ENCODE measurements around the gene TFDP1. TPM values are rescaled to one million over a fixed set of nuclear protein-coding genes. Genes with fewer than 3 reads are reported as not detected.
"Not testable (repeated sequence)": the region's sequence is repeated elsewhere in the genome, so short reads cannot be mapped to it uniquely, and the experiment has no call there.

TFDP1 gene
- total RNA-seq, 1 donor from 2014 or later: 32.2 TPM

DNA sequence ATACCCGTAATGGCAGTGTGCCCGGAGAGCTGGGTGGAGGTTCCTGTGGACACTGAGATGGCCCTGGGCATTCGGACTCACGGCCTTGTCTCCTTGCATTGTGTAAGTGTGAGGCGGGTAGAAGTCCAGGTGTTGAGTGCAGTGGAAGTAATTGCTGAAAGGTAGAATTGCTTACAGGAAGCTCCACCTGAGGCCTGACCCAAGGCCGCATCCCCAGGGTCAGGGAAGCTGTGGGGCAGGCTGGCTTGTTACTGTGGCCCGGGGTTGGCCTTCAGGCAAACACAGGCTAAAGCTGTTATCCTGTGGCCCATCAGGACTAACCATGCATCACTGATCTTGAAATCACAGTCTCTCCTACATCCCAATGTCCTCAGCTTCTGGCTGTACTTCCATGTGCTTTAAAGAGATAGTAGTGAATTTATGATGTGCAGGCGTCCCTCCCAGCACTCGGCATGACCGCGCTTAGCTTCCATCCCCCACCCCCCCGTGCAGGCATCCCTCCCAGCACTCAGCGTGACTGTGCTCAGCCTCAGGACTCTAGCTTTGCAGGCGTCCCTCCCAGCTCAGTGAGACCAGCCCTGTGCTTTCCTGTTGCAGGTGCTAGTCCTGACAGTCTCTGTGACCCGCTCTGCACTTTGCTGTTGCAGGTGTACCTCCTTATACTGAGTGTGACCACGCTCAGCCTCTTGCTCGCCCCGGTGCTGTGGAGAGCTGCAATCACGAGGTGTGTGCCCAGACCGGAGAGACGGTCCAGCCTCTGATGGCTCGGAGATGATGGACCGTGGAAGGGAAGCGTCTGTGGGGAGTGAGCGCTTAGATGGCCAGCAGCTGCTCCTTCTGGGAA lies 35.6 kb upstream of the TFDP1 start:
- DNase-seq (ENCODE audit: low spot score in 2 of 2) (no peak), FAIRE-seq (no peak)

- DNase-seq (ENCODE audit: low spot score in 2 of 2) (no peak), FAIRE-seq (no peak)
Measured at GRCh38 chr13:113550453-113550852, 34.1 kb upstream of the TFDP1 start.

- no peak for FAIRE-seq
- DNase-seq (ENCODE audit: low spot score in 2 of 2): no peak
Measured at GRCh38 chr13:113551081-113552000, 33.2 kb upstream of the TFDP1 start.

GRCh38 chr13:113552079-113552478 lies 32.5 kb upstream of the TFDP1 start:
- FAIRE-seq: no peak
- DNase-seq (ENCODE audit: low spot score in 2 of 2): no peak

DNA sequence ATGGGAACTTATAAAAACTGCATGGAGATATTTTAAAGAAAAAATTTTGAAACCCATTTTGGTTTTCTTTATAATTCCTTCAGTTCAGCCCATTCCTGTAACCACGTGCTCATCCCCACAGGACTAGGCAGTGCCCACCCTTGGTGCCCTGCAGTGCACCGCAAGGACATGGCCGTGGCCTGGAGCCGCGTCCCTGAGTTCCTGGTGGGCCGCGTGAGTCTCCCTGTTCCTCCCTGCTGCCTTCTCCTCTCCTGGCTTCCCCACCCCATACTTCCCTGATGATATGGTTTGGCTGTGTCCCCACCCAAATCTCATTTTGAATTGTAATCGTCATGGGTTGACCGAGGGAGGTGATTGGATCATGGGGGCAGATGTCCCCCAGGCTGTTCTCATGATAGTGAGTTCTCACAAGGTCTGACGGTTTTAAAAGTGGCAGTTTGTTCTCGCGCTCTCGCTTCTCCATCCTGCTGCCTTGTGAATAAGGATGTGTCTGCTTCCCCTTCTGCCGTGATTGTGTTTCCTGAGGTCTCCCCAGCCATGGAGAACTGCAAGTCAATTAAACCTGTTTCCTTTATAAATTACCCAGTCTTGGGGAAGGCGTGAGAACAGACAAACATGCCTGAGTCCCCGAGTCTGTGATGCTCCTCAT lies 31.6 kb upstream of the TFDP1 start:
- FAIRE-seq (no peak), DNase-seq (ENCODE audit: low spot score in 2 of 2) (no peak)

DNA sequence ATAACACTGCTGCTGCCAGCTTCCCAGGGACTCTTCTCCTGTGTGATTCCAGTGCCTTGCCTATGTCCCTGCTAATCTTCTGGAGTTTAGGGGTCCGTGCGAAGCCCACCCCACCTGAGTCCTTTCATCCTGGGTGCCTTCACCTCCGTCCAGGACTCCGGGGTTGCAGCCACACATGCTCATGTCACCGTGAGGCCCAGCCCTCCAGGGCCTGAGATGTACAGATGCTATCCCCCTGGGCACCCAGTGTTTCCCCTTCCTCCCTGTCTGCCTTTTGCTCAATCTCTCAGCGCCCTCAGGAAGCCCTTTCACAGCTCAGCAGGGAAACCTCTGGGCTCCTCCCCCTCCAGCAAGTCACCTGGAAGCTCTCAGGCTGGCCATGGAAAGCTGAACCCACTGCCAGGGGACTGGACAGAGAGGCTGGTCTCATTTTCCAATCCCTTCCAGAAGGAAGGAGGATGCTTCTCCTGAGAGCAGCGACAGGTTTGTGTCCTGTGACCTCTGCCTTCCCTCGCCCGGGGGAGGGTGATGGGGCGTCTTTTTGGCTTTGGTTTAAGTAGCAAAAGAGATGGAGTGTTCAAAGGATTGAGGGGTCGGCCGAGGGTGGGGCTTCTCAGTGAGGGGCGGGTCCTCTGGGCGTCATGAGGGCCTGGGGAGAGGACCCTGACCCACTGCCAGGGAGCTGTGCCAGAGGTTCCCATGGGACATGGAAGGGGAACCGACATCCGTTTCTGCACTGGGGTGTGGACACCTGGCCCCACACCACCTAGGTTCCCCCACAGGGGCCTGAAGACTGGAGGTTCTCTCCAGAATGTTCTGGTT lies 30.8 kb upstream of the TFDP1 start:
- FAIRE-seq: no peak
- no peak for DNase-seq (ENCODE audit: low spot score in 2 of 2)

GRCh38 chr13:113554333-113554700 lies 30.2 kb upstream of the TFDP1 start:
- FAIRE-seq (no peak), DNase-seq (ENCODE audit: low spot score in 2 of 2) (no peak)

- FAIRE-seq (no peak), DNase-seq (ENCODE audit: low spot score in 2 of 2) (no peak)
Measured at GRCh38 chr13:113555141-113555540, 29.4 kb upstream of the TFDP1 start.

GRCh38 chr13:113557013-113557412 lies 27.5 kb upstream of the TFDP1 start:
- FAIRE-seq: no peak
- no peak for DNase-seq (ENCODE audit: low spot score in 2 of 2)

DNA sequence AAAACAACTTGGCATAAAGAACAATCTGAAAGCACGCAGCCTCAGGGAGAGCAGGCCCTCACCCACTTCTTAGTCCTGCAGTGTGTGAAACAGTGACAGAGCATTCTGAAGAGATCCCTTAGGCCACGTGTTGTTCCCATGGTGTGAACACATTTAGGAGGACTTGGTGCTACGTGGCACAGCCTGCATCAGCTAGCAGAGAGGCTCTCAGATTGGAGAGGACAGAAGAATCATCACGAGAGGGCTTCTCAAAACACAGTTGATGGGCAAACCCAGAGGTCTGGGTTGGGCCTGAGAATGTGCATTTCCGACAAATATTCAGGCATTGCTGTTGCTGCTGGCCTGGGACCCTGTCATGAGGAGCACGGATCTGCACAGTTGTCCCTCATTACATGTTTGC lies 26.1 kb upstream of the TFDP1 start:
- no peak for FAIRE-seq
- no peak for DNase-seq (ENCODE audit: low spot score in 2 of 2)

DNA sequence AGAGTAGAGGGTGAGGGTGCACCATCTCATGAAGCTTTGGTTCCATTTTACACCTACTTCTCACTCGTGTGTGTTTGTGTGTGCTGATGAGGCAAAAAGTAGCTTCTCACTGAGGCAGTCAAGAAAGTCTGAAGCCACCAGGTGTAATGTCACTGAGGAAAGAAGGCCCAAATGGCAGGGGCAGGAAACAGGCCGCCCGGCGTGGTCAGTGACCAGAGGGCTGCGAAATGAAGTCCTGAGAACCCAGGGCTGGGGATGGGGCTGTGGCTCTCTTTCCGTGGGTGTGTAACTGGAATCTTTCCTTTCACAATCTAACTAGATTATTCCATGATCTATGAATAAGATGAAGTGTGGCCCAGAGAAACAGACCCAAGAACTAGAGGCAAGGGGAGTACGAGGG lies 25.5 kb upstream of the TFDP1 start:
- FAIRE-seq (no peak), DNase-seq (ENCODE audit: low spot score in 2 of 2) (no peak)

DNA sequence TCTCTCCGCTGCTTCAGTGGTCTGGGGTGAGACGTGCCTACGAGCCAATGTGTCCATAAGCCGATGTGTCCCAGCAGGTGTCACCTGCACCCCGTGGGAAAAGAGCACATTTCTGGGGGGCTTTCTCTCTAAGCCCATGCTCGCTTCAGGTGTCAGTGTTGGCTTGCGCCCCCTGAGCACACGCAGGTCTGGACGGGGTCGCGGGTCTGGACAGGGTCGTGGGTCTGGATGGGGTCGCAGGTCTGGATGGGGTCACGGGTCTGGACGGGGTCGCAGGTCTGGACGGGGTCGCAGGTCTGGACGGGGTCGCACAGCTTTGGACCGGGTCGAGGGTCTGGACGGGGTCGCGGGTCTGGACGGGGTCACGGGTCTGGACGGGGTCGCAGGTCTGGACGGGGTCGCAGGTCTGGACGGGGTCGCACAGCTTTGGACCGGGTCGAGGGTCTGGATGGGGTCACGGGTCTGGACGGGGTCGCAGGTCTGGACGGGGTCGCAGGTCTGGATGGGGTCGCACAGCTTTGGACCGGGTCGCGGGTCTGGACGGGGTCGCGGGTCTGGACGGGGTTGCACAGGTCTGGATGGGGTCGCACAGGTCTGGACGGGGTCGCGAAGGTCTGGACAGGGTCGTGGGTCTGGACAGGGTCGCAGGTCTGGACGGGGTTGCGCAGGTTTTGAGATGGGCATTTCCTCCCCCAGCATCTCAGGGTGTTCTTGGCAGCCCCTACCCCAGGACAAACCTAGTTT lies 24.5 kb upstream of the TFDP1 start:
- FAIRE-seq (no peak), DNase-seq (ENCODE audit: low spot score in 2 of 2) (no peak)

GRCh38 chr13:113560645-113561416 lies 23.7 kb upstream of the TFDP1 start:
- DNase-seq (ENCODE audit: low spot score in 2 of 2) (no peak), FAIRE-seq (no peak)

DNA sequence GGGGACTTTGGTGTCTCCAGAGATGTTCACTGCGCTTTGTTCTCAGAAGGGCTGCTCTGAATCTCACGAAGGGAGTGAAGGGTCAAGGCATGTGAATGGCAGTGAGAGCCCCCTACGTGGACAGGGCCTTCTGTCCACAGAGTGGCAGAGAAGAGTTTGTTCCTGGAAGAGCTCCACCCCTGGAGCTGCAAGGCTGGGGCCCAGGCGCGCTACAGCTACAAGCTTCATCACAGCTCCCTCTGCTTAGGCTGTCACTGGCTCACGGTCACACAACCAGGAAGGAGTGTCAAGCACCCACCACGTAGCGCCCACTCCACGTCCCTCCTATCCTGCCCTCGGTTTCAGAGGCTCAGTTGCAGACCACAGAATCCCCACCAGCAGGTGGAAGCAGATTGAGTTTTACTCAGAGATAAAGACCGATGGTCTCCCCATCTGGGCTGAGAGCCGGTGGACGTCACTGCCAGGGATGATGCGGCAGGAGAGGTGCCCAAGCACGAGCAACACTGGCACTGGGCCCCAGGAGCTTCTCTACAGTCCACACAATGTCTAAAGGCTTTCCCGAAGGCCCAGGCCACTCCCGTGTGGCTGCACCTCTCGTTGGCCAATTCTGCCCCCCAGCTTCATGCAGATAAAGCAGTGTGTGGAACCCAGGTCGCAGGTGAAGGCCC lies 23.0 kb upstream of the TFDP1 start:
- FAIRE-seq (no peak), DNase-seq (ENCODE audit: low spot score in 2 of 2) (no peak)

DNA sequence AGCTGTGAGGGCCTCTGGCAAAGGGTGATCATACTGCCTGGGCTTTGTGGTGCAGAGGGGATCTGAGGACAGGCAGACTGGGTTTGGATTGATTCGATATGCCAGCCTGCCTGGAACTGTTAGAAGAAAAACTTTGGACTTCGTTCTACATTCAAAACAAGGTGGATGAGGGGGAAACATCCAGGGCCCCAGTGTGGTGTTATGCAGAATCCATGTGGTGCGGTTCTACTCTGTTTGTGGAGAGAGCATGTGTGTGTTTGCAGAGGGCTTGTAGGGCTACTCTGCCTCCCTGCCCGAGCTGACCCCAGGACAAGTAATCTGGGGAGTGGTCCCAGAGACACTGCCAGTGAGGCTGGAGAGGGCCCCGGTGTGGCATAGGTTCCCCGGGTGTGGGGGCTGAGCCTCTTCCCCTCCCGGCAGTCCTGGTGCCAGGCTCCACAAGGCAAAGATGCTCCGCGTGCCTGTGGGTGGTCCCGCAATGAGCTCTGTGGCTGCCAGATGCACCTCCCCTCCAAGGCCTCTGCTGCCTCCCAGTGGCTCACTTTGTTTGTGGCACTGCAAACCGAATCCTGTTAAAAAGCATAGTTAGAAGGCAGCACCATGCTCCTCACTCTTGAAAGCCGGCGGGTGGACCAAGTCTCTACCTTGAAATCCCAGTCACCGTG lies 22.3 kb upstream of the TFDP1 start:
- peak; percentile 67 to 81 for DNase-seq (ENCODE audit: low spot score in 2 of 2)
- no peak for FAIRE-seq

DNA sequence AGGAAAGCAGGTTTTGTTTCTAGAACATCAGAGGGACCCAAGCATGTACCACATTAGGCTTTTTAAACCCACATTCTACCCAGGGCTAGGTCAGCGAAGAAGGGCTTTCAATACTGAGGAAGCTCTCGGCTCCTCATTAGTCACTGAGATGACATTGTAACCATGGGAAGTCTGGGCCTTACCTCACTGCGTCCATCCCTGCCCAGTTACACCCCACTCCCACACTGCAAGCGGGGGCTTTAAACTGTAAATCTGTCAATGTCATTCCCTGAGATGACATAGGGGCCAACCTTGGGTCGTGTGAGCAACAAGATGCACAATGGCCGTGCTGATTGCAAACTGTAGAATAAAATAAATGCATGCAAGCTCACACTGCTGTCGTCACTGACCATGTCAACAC lies 21.7 kb upstream of the TFDP1 start:
- DNase-seq (ENCODE audit: low spot score in 2 of 2): no peak
- no peak for FAIRE-seq

DNA sequence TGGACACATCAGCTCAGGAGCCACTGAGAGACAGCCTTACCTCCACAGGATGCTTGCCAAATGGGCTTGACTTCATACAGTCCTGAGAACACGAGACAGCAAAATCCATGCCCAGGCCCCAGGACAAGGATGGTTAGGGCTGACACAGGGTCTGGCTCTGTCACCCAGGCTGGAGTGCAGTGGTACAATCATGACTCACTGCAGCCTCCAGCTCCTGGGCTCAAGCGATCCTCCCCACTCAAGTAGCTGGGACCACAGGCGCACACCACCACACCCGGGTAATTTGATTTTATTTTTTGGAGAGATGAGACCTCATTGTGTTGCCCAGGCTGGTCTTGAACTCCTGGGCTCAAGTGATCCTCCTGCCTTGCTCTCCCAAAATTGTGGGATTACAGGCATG lies 21.0 kb upstream of the TFDP1 start:
- DNase-seq (ENCODE audit: low spot score in 2 of 2); FAIRE-seq: not testable (repeated sequence)

Data from frontal cortex (tissue), 4 donors.